ENCODE data around the gene INSM1.

INSM1 gene

GRCh38 chr20:20391766-20392165 is 23.9 kb downstream of the INSM1 start:
- H3K4me3 ChIP-seq (ENCODE audit: control insufficient read depth, low read depth, low read length), result no peak overlapping the region
- TF ChIP-seq, protein P1, sequence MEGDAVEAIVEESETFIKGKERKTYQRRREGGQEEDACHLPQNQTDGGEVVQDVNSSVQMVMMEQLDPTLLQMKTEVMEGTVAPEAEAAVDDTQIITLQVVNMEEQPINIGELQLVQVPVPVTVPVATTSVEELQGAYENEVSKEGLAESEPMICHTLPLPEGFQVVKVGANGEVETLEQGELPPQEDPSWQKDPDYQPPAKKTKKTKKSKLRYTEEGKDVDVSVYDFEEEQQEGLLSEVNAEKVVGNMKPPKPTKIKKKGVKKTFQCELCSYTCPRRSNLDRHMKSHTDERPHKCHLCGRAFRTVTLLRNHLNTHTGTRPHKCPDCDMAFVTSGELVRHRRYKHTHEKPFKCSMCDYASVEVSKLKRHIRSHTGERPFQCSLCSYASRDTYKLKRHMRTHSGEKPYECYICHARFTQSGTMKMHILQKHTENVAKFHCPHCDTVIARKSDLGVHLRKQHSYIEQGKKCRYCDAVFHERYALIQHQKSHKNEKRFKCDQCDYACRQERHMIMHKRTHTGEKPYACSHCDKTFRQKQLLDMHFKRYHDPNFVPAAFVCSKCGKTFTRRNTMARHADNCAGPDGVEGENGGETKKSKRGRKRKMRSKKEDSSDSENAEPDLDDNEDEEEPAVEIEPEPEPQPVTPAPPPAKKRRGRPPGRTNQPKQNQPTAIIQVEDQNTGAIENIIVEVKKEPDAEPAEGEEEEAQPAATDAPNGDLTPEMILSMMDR (IDR thresholded peaks at IDR 0.05; ENCODE audit: control insufficient read depth, insufficient read depth, low read depth, low read length, missing control alignments), result no peak
- DNase-seq (ENCODE audit: low read depth), result no peak

DNA sequence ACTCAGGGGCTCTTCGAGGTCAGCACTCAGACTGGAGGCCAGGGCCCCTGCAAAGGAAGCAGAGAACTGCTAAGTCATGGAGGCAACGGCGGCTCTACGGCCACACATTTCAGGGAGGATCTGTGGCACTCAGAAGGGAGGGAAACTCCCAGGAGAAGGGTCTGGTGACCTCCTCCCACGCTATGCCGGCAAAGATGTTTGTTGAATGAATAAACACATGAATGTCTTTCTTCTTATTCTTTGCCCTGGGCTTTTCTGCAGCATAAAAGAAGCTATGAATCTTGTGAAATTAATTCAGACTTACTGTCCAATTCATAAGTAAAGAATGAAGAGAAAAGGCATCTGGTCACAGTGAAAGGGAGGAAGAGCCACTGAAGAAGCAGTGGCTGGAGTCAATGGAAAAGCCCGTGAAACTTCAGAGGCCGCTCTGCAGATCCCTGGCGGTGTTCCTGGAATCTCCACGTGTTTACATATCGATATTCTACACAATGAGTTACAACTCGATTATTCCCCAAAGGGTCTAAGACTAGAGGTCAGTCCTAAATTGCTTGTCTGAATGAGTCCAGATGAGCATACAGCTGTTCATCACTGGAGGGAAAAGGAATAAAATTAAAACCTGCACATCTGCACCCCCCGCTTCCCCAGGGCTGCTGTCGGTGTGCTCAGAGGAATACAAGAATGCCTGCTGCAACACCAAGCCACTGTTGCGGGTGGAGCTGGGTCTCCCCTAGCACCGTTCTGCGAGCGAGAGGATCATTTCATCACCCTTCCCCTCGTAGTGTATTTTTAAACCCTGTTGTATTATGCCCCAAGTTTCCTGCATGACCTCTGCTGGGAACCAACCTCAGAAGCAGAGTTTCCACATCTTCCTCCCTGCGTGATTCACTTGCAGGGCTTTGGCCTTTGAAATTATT is 25.6 kb downstream of the INSM1 start:
- H3K4me3 ChIP-seq (ENCODE audit: control insufficient read depth, low read depth, low read length), result no peak overlapping the region
- TF ChIP-seq, protein P1 (IDR thresholded peaks at IDR 0.05; ENCODE audit: control insufficient read depth, insufficient read depth, low read depth, low read length, missing control alignments), result no peak
- no peak for DNase-seq (ENCODE audit: low read depth)

- no peak overlapping the region for H3K4me3 ChIP-seq (ENCODE audit: control insufficient read depth, low read depth, low read length)
- TF ChIP-seq, protein P1 (IDR thresholded peaks at IDR 0.05; ENCODE audit: control insufficient read depth, insufficient read depth, low read depth, low read length, missing control alignments), result no peak
- DNase-seq (ENCODE audit: low read depth), result no peak
These were observed 27.2 kb downstream of the INSM1 start for GRCh38 chr20:20395087-20395486.

DNA sequence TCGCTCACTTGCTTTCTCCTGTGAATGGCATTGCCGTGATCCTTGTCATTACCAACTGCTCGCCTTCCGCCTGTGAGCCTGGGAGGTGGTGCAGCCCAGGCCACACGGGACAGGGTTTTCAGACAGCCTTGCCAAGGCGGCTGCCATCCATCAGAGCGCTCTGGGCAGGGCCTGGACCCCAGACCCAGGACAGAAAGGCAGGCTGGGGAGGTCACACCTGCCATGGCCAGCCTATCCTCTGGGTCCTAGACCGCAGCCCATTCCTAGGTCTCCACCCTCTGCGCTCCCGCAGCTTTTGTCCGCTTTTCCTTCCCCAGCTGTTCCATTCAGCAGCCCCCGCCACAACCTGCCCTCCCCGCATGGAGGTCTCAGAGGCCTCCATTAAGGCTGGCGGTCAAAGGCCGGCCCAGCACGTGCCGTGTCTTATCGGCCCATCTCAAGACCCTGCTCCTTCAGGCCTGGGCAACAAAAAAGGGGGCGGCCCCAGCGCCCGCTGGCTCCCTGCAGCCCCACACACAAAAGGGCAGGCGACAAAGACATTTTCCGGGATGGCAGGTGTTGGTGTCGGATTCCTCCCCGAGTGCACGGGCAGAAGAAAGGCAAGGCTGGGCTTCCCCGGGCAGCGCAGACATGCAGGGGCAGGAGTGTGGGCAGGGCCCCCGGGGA is 28.1 kb downstream of the INSM1 start:
- TF ChIP-seq, protein P1 (IDR thresholded peaks at IDR 0.05; ENCODE audit: control insufficient read depth, insufficient read depth, low read depth, low read length, missing control alignments), result no peak
- H3K4me3 ChIP-seq (ENCODE audit: control insufficient read depth, low read depth, low read length), result no peak overlapping the region
- DNase-seq (ENCODE audit: low read depth), result no peak

DNA sequence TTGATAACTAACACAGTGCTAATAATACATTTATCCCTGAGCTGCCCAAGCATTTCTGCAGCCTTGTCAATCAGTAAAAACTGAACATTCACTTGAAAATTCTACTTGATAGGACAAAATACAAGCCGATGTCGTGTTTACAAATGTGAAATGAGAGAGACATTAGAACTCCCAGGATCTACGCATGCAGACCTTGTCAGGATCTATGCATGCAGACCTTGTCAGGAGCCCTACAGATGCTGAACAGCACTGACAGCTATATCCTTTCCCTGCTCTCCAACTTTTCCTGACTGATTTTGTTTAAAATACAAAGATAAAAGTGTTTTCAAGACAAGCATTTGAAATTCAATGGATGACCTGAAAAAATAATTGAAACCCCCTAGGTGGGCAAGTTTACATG is 28.9 kb downstream of the INSM1 start:
- H3K4me3 ChIP-seq (ENCODE audit: control insufficient read depth, low read depth, low read length), result no peak overlapping the region
- no peak for DNase-seq (ENCODE audit: low read depth)
- TF ChIP-seq, protein P1 (IDR thresholded peaks at IDR 0.05; ENCODE audit: control insufficient read depth, insufficient read depth, low read depth, low read length, missing control alignments), result no peak

DNA sequence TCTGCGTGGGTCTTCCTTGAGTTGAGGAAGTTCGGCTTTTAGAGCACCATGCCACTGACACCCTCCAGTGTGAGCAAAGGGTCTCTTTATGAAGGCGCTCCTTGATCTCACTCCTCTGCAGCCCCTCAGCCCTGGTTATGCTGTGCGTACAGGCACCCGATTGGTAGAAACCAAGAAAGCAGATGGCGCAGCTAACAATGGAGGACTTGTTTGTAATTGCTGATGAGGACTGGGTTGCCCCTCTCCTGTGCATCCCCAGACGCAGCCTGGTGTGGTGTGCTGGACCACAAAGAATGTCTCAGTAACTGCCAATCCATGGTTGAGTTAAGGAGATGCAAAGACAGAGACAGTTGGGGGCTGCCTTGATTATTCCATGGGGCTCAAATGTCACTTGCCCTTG is 30.2 kb downstream of the INSM1 start:
- DNase-seq (ENCODE audit: low read depth), result no peak
- H3K4me3 ChIP-seq (ENCODE audit: control insufficient read depth, low read depth, low read length), result no peak overlapping the region
- TF ChIP-seq, protein P1 (IDR thresholded peaks at IDR 0.05; ENCODE audit: control insufficient read depth, insufficient read depth, low read depth, low read length, missing control alignments), result no peak

Data from AG09309 (cell line).